Activated CD8-positive, alpha-beta T cell treated with anti-CD3 and anti-CD28 coated beads, Interleukin-2, amount 10 ng/mL, durations not matched to agents 7 days and 5 days (primary cell): Measurements from ENCODE around the gene PTPRE. TPM values are rescaled to one million over a fixed set of nuclear protein-coding genes. Genes with fewer than 3 reads are reported as not detected.

Experiments used
- total RNA-seq, 2 experiments: library from RNA; stranded (reverse); gene quantifications; one replicate each; pipeline ENCODE4 v1.2.3, GENCODE V29; 2021

The PTPRE gene
- total RNA-seq, 2 experiments from 2014 or later: 21.4 to 24.5 TPM

Other genes with a start within 250 kb of the PTPRE start
- not detected for gene FOXI2, start 169.9 kb upstream of the PTPRE start, total RNA-seq
- gene CLRN3, start 14.2 kb upstream of the PTPRE start, total RNA-seq: not detected
- gene MKI67, start 219.3 kb downstream of the PTPRE start, total RNA-seq: 100 to 1,000 TPM; 356 to 368 TPM